ENCODE measurements around the gene RASA2.

RASA2 gene

DNA sequence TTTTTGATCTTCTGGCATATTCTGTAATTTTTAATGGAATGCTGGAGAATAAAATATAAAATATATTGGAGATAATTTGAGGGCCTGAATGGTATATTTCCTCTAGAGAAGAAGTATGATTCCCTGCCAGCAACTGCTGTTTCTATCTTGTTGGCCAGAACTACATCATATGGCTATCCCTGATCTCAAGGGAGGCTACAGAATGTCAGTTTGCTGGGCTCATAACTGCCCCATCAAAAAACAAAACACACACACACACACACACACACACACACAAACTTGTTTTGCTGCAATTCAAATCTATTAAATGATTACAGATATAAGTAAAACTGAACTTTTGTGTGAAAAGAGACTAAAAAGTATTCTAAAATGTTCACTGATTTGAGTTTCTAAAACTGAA lies 51.0 kb downstream of the RASA2 start:
- no peak for DNase-seq (ENCODE audit: low read depth)

DNA sequence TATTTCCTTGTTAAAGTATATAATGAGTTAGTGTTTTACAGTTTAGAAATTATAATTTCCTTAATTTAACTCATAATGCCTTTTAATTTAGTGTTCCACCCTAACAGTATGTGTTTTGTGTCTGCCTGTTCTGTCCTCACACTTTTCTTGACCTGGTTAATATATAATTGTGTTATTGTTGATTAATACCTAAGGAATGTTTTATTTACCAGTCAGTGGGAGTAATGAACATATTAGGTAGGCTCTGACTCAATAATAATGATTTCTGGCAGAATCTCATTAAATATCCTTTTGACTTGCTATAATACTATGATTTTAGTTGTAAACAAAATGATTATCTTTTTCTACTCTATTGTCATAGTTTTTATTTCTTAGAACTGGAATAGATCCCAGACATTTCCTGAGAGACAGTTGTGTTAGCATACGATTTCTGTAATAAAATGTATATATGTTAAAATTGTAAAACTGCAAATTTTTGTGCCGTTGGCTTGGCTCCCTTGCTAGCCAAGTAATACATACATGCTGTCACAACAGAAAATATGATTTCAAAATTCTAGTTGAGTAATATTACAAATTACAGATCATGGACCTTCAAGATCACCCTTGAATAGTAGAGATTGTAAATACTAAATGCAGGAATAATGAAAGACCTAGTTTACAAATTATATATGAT lies 51.9 kb downstream of the RASA2 start:
- DNase-seq (ENCODE audit: low read depth) = no peak

GRCh38 chr3:141539431-141540187 lies 52.8 kb downstream of the RASA2 start:
- DNase-seq (ENCODE audit: low read depth) = no peak

- no peak for DNase-seq (ENCODE audit: low read depth)
These were observed 53.7 kb downstream of the RASA2 start for GRCh38 chr3:141540531-141540930.

DNA sequence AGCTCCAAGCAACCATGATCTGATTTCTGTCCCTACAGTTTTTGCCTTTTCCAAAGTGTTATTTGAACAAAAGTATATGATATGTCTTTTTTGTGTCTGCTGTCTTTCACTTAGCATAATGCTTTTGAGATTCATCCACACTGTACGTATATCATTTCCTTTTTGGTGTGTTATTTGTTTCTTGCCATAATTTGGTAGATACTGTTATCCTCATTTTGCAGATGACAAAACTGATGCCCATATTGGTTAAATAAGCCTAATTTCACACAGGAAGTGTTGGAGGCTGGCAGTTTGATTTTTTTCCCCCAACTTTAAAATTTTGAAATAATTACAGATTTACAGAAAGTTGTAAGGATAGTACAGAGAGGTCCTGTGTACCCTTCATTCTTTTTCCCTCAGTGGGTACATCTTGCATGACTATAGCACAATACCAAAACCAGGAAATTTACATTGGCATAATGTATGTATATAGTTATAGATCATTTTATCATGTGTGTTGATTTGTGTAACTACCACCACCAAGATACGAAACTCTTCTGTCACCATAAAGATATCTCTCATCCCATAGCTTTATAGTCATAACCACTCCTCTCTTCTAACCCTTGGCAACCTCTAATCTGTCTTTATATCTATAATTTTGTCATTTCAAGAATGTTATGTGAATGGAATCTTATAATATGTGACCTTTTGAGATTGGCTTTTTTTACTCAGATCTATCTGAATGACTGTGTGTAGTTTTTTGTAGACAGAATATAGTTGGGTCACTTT lies 55.6 kb downstream of the RASA2 start:
- no peak for DNase-seq (ENCODE audit: low read depth)

DNA sequence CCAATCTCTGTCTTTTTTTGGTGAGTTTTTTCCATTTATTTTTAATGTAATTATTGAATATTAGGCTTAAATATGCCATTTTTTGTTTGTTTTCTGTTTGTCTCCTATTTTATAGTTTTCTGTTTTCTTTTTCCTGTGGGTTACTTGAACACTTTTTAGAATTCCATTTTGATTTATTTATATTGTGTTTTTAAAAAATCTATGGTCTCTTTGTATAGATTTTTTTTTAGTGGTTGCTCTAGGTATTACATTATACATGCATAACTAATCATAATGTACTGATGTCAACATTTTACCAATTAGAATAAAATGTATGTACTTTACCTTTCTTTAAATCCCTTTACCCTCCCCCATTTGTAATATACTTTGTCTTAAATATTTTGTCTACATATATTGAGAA lies 56.2 kb downstream of the RASA2 start:
- DNase-seq (ENCODE audit: low read depth) = no peak

GRCh38 chr3:141544697-141545096 lies 57.9 kb downstream of the RASA2 start:
- no peak for DNase-seq (ENCODE audit: low read depth)

GRCh38 chr3:141546081-141546480 lies 59.3 kb downstream of the RASA2 start:
- DNase-seq (ENCODE audit: low read depth) = no peak

DNA sequence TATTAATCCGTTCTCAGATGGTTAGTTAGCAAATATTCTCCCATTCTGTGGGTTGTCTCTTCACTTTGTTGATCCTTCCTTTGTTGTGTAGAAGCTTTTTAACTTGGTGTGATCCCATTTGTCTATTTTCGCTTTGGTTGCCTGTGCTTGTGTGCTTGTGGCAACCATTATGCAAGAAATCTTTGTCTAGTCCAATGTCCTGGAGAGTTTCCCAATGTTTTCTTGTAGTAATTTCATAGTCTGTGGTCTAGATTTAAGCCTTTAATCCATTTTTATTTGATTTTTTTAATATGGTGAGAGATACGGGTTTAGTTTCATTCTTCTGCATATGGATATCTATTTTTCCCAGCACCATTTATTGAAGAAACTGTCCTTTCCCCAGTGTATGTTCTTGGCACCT lies 59.8 kb downstream of the RASA2 start:
- no peak for DNase-seq (ENCODE audit: low read depth)

DNA sequence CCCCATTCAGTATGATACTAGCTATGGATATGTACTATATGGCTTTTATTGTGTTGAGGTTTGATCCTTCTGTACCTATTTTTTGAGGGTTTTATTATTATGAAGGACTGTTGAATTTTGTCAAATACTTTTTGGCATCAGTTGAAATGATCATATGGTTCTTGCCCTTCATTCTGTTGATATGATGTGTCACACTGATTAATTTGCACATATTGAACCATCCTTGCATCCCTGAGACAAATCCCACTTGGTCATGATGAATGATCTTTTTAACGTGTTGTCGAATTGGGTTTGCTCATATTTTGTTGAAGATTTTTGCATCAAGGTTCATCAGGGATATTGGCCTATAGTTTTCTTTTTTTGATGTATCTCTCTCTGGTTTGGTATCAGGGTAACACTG lies 61.0 kb downstream of the RASA2 start:
- no peak for DNase-seq (ENCODE audit: low read depth)

DNA sequence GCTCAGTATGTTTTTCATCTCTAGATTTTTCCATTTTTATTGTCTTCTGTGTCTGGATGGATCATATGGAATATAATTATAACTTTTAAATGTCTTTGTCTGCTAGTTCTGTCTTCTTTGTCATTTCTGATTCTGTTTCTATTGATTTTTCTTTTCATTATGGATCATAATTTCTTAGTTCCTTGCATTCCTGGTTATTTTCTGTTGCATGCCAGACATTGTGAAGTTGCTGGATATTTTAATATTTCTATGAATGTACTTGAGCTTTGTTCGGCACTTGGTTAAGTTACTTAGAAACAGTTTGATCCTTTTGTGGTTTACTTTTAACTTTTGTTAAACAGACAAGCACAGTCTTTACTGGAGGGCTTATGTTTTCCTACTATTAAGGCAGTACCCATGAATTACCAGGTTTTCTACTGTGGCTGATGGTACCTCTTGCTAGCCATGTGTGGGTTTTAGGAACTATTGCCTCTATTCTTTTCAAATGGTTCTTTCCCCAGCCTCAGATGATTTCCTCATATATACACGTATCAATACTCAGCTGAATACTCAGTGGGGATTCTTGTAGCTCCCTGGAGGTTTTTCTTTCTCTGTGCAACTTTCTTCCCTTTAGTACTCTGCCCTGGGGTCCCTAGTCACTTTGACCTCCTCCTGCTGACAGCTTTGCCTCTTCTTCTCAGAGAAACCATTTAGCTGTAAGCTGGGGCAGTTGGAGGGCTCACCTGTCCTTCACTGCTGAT lies 64.3 kb downstream of the RASA2 start:
- DNase-seq (ENCODE audit: low read depth) = no peak

- DNase-seq (ENCODE audit: low read depth) = no peak
These were observed 65.7 kb downstream of the RASA2 start for GRCh38 chr3:141552440-141552991.

- no peak for DNase-seq (ENCODE audit: low read depth)
These were observed 66.2 kb downstream of the RASA2 start for GRCh38 chr3:141553055-141553454.

DNA sequence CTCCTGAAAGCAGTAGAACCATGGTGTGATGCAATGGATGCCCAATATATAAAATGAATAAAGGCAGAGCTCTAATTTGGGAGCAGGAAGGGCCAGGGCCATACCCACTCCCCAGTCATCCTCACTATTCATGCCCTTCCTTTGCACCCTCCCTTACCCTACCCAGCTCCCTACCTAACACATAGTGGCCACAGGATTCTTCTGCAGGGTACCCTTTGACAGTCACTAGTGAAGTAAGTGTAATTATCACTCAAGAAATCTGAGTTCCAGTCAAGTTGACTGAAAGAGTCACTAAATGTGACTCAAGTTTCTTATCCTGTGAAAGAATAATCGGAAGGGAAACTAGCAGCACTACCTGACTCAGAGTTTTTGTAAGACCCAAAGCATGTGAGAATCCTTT lies 69.2 kb downstream of the RASA2 start:
- DNase-seq (ENCODE audit: low read depth) = peak; percentile 18

DNA sequence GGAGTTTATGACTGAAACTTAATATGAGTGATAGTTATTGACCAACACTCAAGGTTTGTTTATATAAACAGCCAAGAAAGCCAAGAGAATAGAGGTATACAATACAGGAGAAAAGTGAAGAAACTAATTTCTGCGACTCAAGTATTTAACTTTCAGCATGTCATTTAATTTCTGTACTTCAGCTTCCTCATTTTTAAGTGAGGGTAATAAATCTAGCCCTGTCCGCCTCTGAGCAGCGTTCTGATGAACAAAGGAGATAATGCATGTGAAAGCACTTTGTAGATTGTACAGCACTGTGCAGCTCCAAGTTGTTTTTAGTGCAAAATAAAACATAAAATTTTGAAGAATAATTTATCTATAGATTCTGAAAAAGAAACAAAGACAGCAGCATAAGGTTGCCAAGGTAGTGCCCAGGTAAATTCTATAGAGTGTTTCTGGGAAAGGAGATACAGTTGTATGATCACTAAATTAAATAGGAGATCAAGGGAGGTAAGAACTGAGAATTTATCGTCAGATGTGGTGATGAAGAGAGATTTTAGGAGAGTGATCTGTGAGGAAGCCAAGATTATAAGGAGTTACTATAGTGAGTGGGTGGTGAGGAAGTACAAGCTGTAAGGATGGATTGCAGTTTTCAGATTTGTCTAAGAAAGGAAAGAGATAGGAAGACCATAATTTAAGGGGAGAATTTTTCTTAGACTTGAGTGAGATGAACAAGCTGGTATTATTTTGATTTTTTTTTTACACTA lies 71.3 kb downstream of the RASA2 start:
- no peak for DNase-seq (ENCODE audit: low read depth)

- no peak for DNase-seq (ENCODE audit: low read depth)
These were observed 74.7 kb downstream of the RASA2 start for GRCh38 chr3:141561426-141562034.

DNA sequence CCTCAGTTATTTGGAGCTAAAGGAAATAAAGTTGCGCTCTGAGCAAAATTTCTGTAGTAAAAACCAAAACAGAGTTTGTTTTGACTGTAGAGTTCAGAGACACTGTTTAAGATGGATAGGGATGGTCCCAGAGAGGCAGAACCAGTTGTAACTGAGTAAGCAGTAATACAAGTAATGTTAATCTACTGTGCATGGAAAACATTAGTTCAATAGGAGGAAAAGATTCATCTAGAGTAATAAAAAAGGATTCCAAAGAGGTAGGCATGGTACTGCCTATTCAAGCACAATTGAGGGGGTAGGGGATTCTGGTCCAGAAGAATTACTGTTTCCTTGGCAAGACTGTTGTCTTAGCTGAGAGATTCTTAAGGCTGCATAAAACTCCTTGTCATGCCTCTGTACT lies 77.4 kb downstream of the RASA2 start:
- DNase-seq (ENCODE audit: low read depth) = no peak

- no peak for DNase-seq (ENCODE audit: low read depth)
These were observed 83.2 kb downstream of the RASA2 start for GRCh38 chr3:141570068-141570467.

- DNase-seq (ENCODE audit: low read depth) = no peak
These were observed 89.3 kb downstream of the RASA2 start for GRCh38 chr3:141575879-141576743.

- no peak for DNase-seq (ENCODE audit: low read depth)
These were observed 89.9 kb downstream of the RASA2 start for GRCh38 chr3:141576744-141577052.
